GM23338 (cell line): ENCODE measurements around the gene FNDC3B. TPM values are rescaled to one million over a fixed set of nuclear protein-coding genes. Genes with fewer than 3 reads are reported as not detected.

Experiments
- ATAC-seq: fragments of 200-7000 bp; cut with Tn5 transposase; 3 replicates; pipeline ENCODE4 v1.9.1; 2020
- DNase-seq: peaks from one replicate; pipeline ENCODE4 v3.0.0-alpha.2; 2015; ENCODE audit warnings: low spot score
- H2AFZ ChIP-seq: fragments of 200-600 bp; sonication (generic); 2 replicates; pipeline ENCODE4 v1.8.0; 2016; ENCODE audit warnings: antibody characterized with exemption, mild to moderate bottlenecking, moderate library complexity
- H3F3A ChIP-seq: fragments of 200-600 bp; sonication (generic); replicated peaks from 2 replicates; pipeline ENCODE4 v1.8.0; 2017; ENCODE audit warnings: antibody characterized with exemption, mixed run types, low read depth
- H3K27ac ChIP-seq: fragments of 200-600 bp; sonication (generic); 2 replicates; pipeline ENCODE4 v1.6.1; 2016; ENCODE audit warnings: low read depth
- H3K27me3 ChIP-seq: fragments of 200-600 bp; sonication (generic); 2 replicates; pipeline ENCODE4 v1.8.0; 2016; ENCODE audit warnings: mild to moderate bottlenecking, mixed run types, moderate library complexity; ENCODE audit not compliant: insufficient read depth
- H3K36me3 ChIP-seq: fragments of 200-600 bp; sonication (generic); 2 replicates; pipeline ENCODE4 v1.8.0; 2016; ENCODE audit warnings: mild to moderate bottlenecking; ENCODE audit not compliant: insufficient read depth
- H3K4me1 ChIP-seq: fragments of 200-600 bp; sonication (generic); 2 replicates; pipeline ENCODE4 v1.8.0; 2016; ENCODE audit warnings: mild to moderate bottlenecking, moderate library complexity; ENCODE audit not compliant: insufficient read depth
- H3K4me2 ChIP-seq: fragments of 200-600 bp; sonication (generic); 2 replicates; pipeline ENCODE4 v1.7.1; 2017; ENCODE audit warnings: mixed run types
- H3K4me3 ChIP-seq: fragments of 200-600 bp; sonication (generic); 2 replicates; pipeline ENCODE4 v1.6.1; 2016; ENCODE audit warnings: mixed run types
- H3K79me2 ChIP-seq: fragments of 200-600 bp; sonication (generic); replicated peaks from 2 replicates; pipeline ENCODE4 v1.8.0; 2017; ENCODE audit warnings: mild to moderate bottlenecking; ENCODE audit not compliant: insufficient read depth
- H3K9me2 ChIP-seq: fragments of 200-600 bp; sonication (generic); 2 replicates; pipeline ENCODE4 v1.8.0; 2017; ENCODE audit not compliant: insufficient read depth
- H4K20me1 ChIP-seq: fragments of 200-600 bp; sonication (generic); replicated peaks from 2 replicates; pipeline ENCODE4 v1.8.0; 2017; ENCODE audit warnings: mild to moderate bottlenecking; ENCODE audit not compliant: insufficient read depth
- H3K27ac Mint-ChIP-seq: 2 replicates; pipeline ENCODE4 v1.8.0; 2020; ENCODE audit warnings: inconsistent platforms, mild to moderate bottlenecking, moderate library complexity, mixed read lengths
- H3K27me3 Mint-ChIP-seq: 3 replicates; pipeline ENCODE4 v1.8.0; 2022; ENCODE audit warnings: low read depth, mild to moderate bottlenecking, moderate library complexity, mixed read lengths, inconsistent platforms; ENCODE audit not compliant: insufficient read depth, poor library complexity
- H3K36me3 Mint-ChIP-seq: 3 replicates; pipeline ENCODE4 v1.8.0; 2021; ENCODE audit warnings: low read depth, mild to moderate bottlenecking, inconsistent platforms, moderate library complexity, mixed read lengths
- H3K4me1 Mint-ChIP-seq: 3 replicates; pipeline ENCODE4 v1.8.0; 2020; ENCODE audit warnings: mild to moderate bottlenecking, inconsistent platforms, mixed read lengths
- H3K4me3 Mint-ChIP-seq: 3 replicates; pipeline ENCODE4 v1.8.0; 2021; ENCODE audit warnings: moderate library complexity, mild to moderate bottlenecking, inconsistent platforms, mixed read lengths
- H3K9me3 Mint-ChIP-seq: 3 replicates; pipeline ENCODE4 v1.8.0; 2020; ENCODE audit warnings: moderate library complexity, mild to moderate bottlenecking, inconsistent platforms, mixed read lengths
- CREB1 ChIP-seq: fragments of 250-450 bp; sonication (Bioruptor Pico); IDR thresholded peaks from 2 replicates; pipeline ENCODE4 v1.5.0; 2020; ENCODE audit warnings: low read depth, mild to moderate bottlenecking, moderate library complexity
- CTCF ChIP-seq, 2 experiments: fragments of 200-600 bp in 1 of 2; sonication (generic) in 1 of 2; conservative IDR thresholded peaks; 2 replicates each; pipeline versions ENCODE4 v1.5.1 to v1.6.1; 2016 to 2017; ENCODE audit warnings: antibody characterized with exemption in 2 of 2, low read depth in 2 of 2, mild to moderate bottlenecking in 2 of 2, moderate library complexity in 1 of 2
- ETS1 ChIP-seq: IDR thresholded peaks from 2 replicates; pipeline ENCODE4 v1.6.1; 2016; ENCODE audit warnings: antibody characterized with exemption
- EZH2 ChIP-seq: fragments of 200-600 bp; sonication (generic); IDR thresholded peaks from one replicate; pipeline ENCODE4 v1.8.0; 2017; ENCODE audit warnings: antibody characterized with exemption, mild to moderate bottlenecking, low read depth; ENCODE audit not compliant: unreplicated experiment
- EZH2phosphoT487 ChIP-seq: fragments of 200-600 bp; sonication (generic); IDR thresholded peaks from one replicate; pipeline ENCODE4 v1.8.1; 2018; ENCODE audit warnings: antibody characterized with exemption; ENCODE audit not compliant: unreplicated experiment
- NANOG ChIP-seq: IDR thresholded peaks from 2 replicates; pipeline ENCODE4 v1.6.1; 2016; ENCODE audit warnings: antibody characterized with exemption, borderline replicate concordance
- REST ChIP-seq: IDR thresholded peaks from one replicate; pipeline ENCODE4 v1.6.1; 2018; ENCODE audit warnings: antibody characterized with exemption; ENCODE audit not compliant: unreplicated experiment
- ZNF114 ChIP-seq: fragments of 250-450 bp; sonication (Bioruptor Pico); IDR thresholded peaks from 2 replicates; pipeline ENCODE4 v1.5.0; 2020; ENCODE audit warnings: mild to moderate bottlenecking, moderate library complexity
- ZNF331 ChIP-seq: fragments of 250-450 bp; sonication (Bioruptor Pico); IDR thresholded peaks from 2 replicates; pipeline ENCODE4 v1.5.0; 2020; ENCODE audit warnings: low read depth, mild to moderate bottlenecking, moderate library complexity
- polyA plus RNA-seq: library from polyadenylated mRNA; unstranded; fragments of >200 nt; fragmentation: Nextera tagmentation; extraction: Ambion mirVana; gene quantifications from 2 replicates; pipeline ENCODE4 v1.2.1, GENCODE V29; 2016
- total RNA-seq: library from RNA; depleted of rRNA; stranded (reverse); fragments of >200 nt; shearing (Covaris generic); gene quantifications from 2 replicates; pipeline ENCODE4 v1.2.3, GENCODE V29; 2014

The FNDC3B gene
- total and polyA plus RNA-seq, 2 experiments from 2014 or later = 19.1 to 55.4 TPM

GRCh38 chr3:172100482-172100881, 61.1 kb downstream of the FNDC3B start:
- Mint-ChIP-seq H3K27me3 (peaks cover 2% of the 10 kb centered on the region), H3K27ac (no peak overlapping the region), H3K4me1 (peaks cover 86% of the 10 kb centered on the region), H3K4me3 (no peak overlapping the region), H3K9me3 (no peaks in the 10 kb centered on the region), H3K36me3 (no peaks in the 10 kb centered on the region)
- H2AFZ ChIP-seq = no peak overlapping the region
- no peak overlapping the region for H3K4me3 ChIP-seq
- no peaks in the 10 kb centered on the region for H3F3A ChIP-seq
- TF ChIP-seq CREB1 (no peak), REST (no peak), NANOG (no peak), EZH2phosphoT487 (no peak), ETS1 (no peak), ZNF331 (CRISPR knock-in tag) (no peak), EZH2 (no peak)
- H3K79me2 ChIP-seq = peaks cover 92% of the 10 kb centered on the region
- H4K20me1 ChIP-seq = 0 out of 2 replicates have a peak, but pooled peaks cover 2% of the 10 kb centered on the region
- peaks cover 77% of the 10 kb centered on the region for H3K4me1 ChIP-seq
- H3K9me2 ChIP-seq = no peaks in the 10 kb centered on the region
- H3K27ac ChIP-seq = no peak overlapping the region
- H3K4me2 ChIP-seq = no peak overlapping the region
- no peaks in the 10 kb centered on the region for H3K36me3 ChIP-seq
- no peaks in the 10 kb centered on the region for H3K27me3 ChIP-seq
- no peak for DNase-seq
- no peak for ATAC-seq

GRCh38 chr3:172101107-172101506, 61.7 kb downstream of the FNDC3B start:
- Mint-ChIP-seq H3K4me1 (peaks cover 86% of the 10 kb centered on the region), H3K4me3 (no peak overlapping the region), H3K27ac (no peak overlapping the region), H3K36me3 (no peaks in the 10 kb centered on the region), H3K27me3 (peaks cover 4% of the 10 kb centered on the region), H3K9me3 (no peaks in the 10 kb centered on the region)
- no peak for DNase-seq
- Histone ChIP-seq H3K4me3 (no peak overlapping the region), H2AFZ (no peak overlapping the region), H3K27me3 (no peaks in the 10 kb centered on the region), H3K36me3 (no peaks in the 10 kb centered on the region), H3K4me2 (no peak overlapping the region), H4K20me1 (no peaks in the 10 kb centered on the region), H3K4me1 (peaks cover 75% of the 10 kb centered on the region), H3F3A (no peaks in the 10 kb centered on the region), H3K9me2 (no peaks in the 10 kb centered on the region), H3K27ac (no peak overlapping the region), H3K79me2 (peaks cover 92% of the 10 kb centered on the region)
- ATAC-seq = no peak
- TF ChIP-seq CREB1 (no peak), ZNF331 (CRISPR knock-in tag) (no peak), CTCF (conservative IDR thresholded peaks at IDR 0.05; ENCODE audit: low read depth in 2 of 2) (no peak), EZH2 (no peak), ZNF114 (CRISPR knock-in tag) (no peak), EZH2phosphoT487 (no peak), NANOG (no peak)
